ENCODE data around the gene MAD1L1. TPM values are rescaled to one million over a fixed set of nuclear protein-coding genes. Genes with fewer than 3 reads are reported as not detected.
A peak's percentile ranks its signal among the peaks of the same experiment; 100 is the strongest.

The MAD1L1 gene
- total RNA-seq, 1 donor from 2014 or later: 57.6 TPM

GRCh38 chr7:2046581-2047565, 185.9 kb downstream of the MAD1L1 start:
- Mint-ChIP-seq H3K36me3 (ENCODE audit: unreplicated experiment) (peaks cover 15% of the 10 kb centered on the region), H3K4me1 (ENCODE audit: low read depth, unreplicated experiment) (peaks cover 17% of the 10 kb centered on the region), H3K9me3 (ENCODE audit: unreplicated experiment) (peaks cover 13% of the 10 kb centered on the region), H3K27ac (ENCODE audit: unreplicated experiment) (peak overlapping the region; percentile 10), H3K4me3 (ENCODE audit: unreplicated experiment) (no peak overlapping the region), H3K27me3 (ENCODE audit: unreplicated experiment) (peaks cover 5% of the 10 kb centered on the region)
- no peak for TF ChIP-seq CTCF (IDR thresholded peaks at IDR 0.05; ENCODE audit: partially characterized antibody, unreplicated experiment)
- no peak for DNase-seq

- H3K4me1 Mint-ChIP-seq (ENCODE audit: low read depth, unreplicated experiment): peaks cover 13% of the 10 kb centered on the region
- peaks cover 7% of the 10 kb centered on the region for H3K27me3 Mint-ChIP-seq (ENCODE audit: unreplicated experiment)
These were observed 187.0 kb downstream of the MAD1L1 start for GRCh38 chr7:2045559-2046405.

GRCh38 chr7:2044883-2045471, 187.8 kb downstream of the MAD1L1 start:
- Mint-ChIP-seq H3K36me3 (ENCODE audit: unreplicated experiment) (peaks cover 16% of the 10 kb centered on the region), H3K9me3 (ENCODE audit: unreplicated experiment) (peaks cover 15% of the 10 kb centered on the region), H3K27me3 (ENCODE audit: unreplicated experiment) (peaks cover 7% of the 10 kb centered on the region), H3K27ac (ENCODE audit: unreplicated experiment) (no peak overlapping the region), H3K4me3 (ENCODE audit: unreplicated experiment) (no peak overlapping the region), H3K4me1 (ENCODE audit: low read depth, unreplicated experiment) (peaks cover 13% of the 10 kb centered on the region)
- no peak for DNase-seq
- TF ChIP-seq CTCF (IDR thresholded peaks at IDR 0.05; ENCODE audit: partially characterized antibody, unreplicated experiment): no peak

More at GRCh38 chr7:2045559-2046405, 187.0 kb downstream of the MAD1L1 start:
- no peak for DNase-seq
- Mint-ChIP-seq H3K36me3 (ENCODE audit: unreplicated experiment) (peaks cover 16% of the 10 kb centered on the region), H3K9me3 (ENCODE audit: unreplicated experiment) (peaks cover 15% of the 10 kb centered on the region), H3K27ac (ENCODE audit: unreplicated experiment) (no peak overlapping the region), H3K4me3 (ENCODE audit: unreplicated experiment) (no peak overlapping the region)
- TF ChIP-seq CTCF (IDR thresholded peaks at IDR 0.05; ENCODE audit: partially characterized antibody, unreplicated experiment): no peak

GRCh38 chr7:2044311-2044882, 188.3 kb downstream of the MAD1L1 start:
- Mint-ChIP-seq H3K9me3 (ENCODE audit: unreplicated experiment) (peaks cover 15% of the 10 kb centered on the region), H3K27ac (ENCODE audit: unreplicated experiment) (no peak overlapping the region), H3K4me3 (ENCODE audit: unreplicated experiment) (no peak overlapping the region), H3K36me3 (ENCODE audit: unreplicated experiment) (peaks cover 16% of the 10 kb centered on the region), H3K27me3 (ENCODE audit: unreplicated experiment) (peaks cover 7% of the 10 kb centered on the region), H3K4me1 (ENCODE audit: low read depth, unreplicated experiment) (peaks cover 13% of the 10 kb centered on the region)
- TF ChIP-seq CTCF (IDR thresholded peaks at IDR 0.05; ENCODE audit: partially characterized antibody, unreplicated experiment): no peak
- DNase-seq: no peak
